Fibroblast of peridontal ligament (primary cell): ENCODE data around the gene USP17L29.
"Not testable (repeated sequence)": the region's sequence is repeated elsewhere in the genome, so short reads cannot be mapped to it uniquely, and the experiment has no call there.

Source experiments
- DNase-seq: peaks from one replicate; pipeline ENCODE4 v3.0.0-alpha.2; 2010; ENCODE audit errors: extremely low read depth

USP17L29 gene

GRCh38 chr4:9353338-9353737 is at the start of gene USP17L29:
TSS of gene USP17L29 (plus strand) at chr4:9353638. CDS start at chr4:9353638, 0 bp downstream.
- DNase-seq = not testable (repeated sequence)

- DNase-seq = not testable (repeated sequence)
Measured at GRCh38 chr4:9324191-9324590, 29.2 kb upstream of the USP17L29 start.

GRCh38 chr4:9324865-9325264 is 28.6 kb upstream of the USP17L29 start, which contains the start of gene USP17L24:
TSS of gene USP17L24 (plus strand) at chr4:9325165. CDS start at chr4:9325165, 0 bp downstream.
- DNase-seq = not testable (repeated sequence)

GRCh38 chr4:9329611-9330010 is 23.8 kb upstream of the USP17L29 start, which contains the start of gene USP17L25:
TSS of gene USP17L25 (plus strand) at chr4:9329911. CDS start at chr4:9329911, 0 bp downstream.
- not testable (repeated sequence) for DNase-seq

- not testable (repeated sequence) for DNase-seq
Measured at GRCh38 chr4:9334358-9334757, 19.1 kb upstream of the USP17L29 start, which contains the start of gene USP17L26. TSS of gene USP17L26 (plus strand) at chr4:9334658. CDS start at chr4:9334658, 0 bp downstream.

- not testable (repeated sequence) for DNase-seq
Measured at GRCh38 chr4:9339103-9339502, 14.3 kb upstream of the USP17L29 start, which contains the start of gene USP17L5. TSS of gene USP17L5 (plus strand) at chr4:9339403. CDS start at chr4:9339403, 0 bp downstream.

- not testable (repeated sequence) for DNase-seq
Measured at GRCh38 chr4:9343848-9344247, 9.6 kb upstream of the USP17L29 start, which contains the start of gene USP17L27. TSS of gene USP17L27 (plus strand) at chr4:9344148. CDS start at chr4:9344148, 0 bp downstream.

GRCh38 chr4:9348593-9348992 is 4.8 kb upstream of the USP17L29 start, which contains the start of gene USP17L28:
TSS of gene USP17L28 (plus strand) at chr4:9348893. CDS start at chr4:9348893, 0 bp downstream.
- not testable (repeated sequence) for DNase-seq

GRCh38 chr4:9350866-9351265 is 2.6 kb upstream of the USP17L29 start:
- DNase-seq = not testable (repeated sequence)

GRCh38 chr4:9362829-9363228 is 9.4 kb downstream of the USP17L29 start, which contains the start of gene USP17L30:
TSS of gene USP17L30 (plus strand) at chr4:9363129. CDS start at chr4:9363129, 0 bp downstream.
- not testable (repeated sequence) for DNase-seq

GRCh38 chr4:9379881-9380280 is 26.4 kb downstream of the USP17L29 start:
- DNase-seq = not testable (repeated sequence)

GRCh38 chr4:9381012-9381534 is 27.6 kb downstream of the USP17L29 start:
- DNase-seq = not testable (repeated sequence)

GRCh38 chr4:9384126-9384525 is 30.7 kb downstream of the USP17L29 start:
- no peak for DNase-seq

GRCh38 chr4:9389001-9389400 is 35.6 kb downstream of the USP17L29 start:
- not testable (repeated sequence) for DNase-seq
